ENCODE data around the gene SEC24D. TPM values are rescaled to one million over a fixed set of nuclear protein-coding genes. Genes with fewer than 3 reads are reported as not detected.

The SEC24D gene
- total and polyA plus RNA-seq, 9 of the 15 experiments (the other 6 are each of a cell fraction or from before 2014, with no cell fraction given) = 7.1 to 22.5 (median 11.3) TPM

DNA sequence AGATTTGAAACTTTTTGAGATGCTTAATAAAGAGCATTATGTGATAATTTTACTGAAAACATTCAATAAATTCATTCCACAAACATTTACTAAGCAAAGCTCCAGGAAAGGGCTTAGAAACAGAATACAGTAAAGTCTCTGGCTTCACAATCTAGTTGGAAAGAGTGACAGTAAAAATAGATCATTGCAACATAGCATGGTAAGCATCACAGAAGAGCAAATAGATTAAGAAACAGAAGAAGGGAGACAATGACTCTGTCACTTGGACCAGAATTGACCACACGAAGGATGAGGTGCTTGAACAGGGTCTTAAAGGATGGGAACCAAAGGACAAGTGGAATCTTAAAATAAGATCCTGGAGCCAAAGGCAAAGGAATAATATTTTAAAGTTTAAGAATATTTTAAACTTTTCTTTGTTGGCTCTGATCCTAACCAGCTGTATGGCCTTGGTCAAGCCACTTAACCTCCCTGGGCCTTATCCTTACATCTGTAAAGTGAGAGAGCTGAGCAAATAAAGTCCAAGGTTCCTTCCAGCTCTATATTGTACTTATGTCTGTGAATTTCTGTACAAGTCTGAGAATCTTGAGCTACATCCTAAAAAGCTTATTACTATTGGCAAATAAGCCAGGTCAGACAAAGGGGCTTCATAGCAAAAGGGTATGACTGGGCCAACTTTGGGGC is 33.9 kb downstream of the SEC24D start:
- CTCF ChIA-PET (ENCODE audit: low intra/inter-chr PET ratio) = no interaction called here

DNA sequence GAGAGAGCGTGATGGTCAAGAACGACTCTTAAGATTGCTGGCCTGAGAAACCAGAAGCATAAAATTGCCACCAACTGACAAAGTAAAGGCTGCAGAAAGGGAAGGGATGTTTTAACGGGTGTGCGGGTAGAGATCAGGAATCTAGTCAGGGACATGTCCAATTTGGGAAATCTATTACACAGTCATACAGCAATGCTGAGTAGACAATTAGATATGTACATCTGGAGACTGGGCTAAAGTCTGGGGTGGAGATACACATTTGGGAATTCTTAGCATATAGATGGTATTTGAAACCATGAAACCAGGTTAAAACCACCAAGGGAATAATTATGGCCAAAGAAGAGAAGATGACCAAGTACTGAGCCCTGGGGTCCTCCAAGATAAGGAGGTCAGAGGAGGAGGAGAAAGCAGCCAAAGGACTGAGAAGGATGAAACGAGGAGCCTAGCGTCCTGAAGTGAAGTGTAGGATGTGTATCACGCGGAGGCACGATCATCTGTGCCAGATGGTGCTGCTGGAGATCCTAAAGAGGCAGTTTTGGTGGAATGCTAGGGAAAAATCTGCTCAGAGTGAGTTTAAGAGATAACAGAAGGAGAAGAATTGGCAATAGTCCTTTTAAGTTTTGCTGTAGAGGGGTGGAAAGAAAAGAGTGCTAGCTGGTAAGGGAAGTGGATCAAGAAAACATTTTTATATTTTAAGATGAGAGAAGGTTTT is 36.5 kb downstream of the SEC24D start:
- Histone ChIP-seq H3K79me2 (ENCODE audit: control insufficient read depth, insufficient read depth, low read length) (no peaks in the 10 kb centered on the region), H2AFZ (ENCODE audit: low read depth, low read length) (no peak overlapping the region), H3K4me1 (replicated peaks in 1 of 2; ENCODE audit: control insufficient read depth in 2 of 2, insufficient read depth in 2 of 2, low read length in 2 of 2) (no peaks in the 10 kb centered on the region), H3K9me1 (ENCODE audit: control insufficient read depth, insufficient read depth, low read length) (no peaks in the 10 kb centered on the region), H3K9ac (ENCODE audit: insufficient read depth in 1 of 2, low read depth in 2 of 2, low read length in 2 of 2) (no peak overlapping the region), H3K9me3 (replicated peaks; ENCODE audit: control insufficient read depth, insufficient read depth, low read depth, low read length) (no peaks in the 10 kb centered on the region), H3K4me3 (no peak overlapping the region), H3K4me2 (ENCODE audit: insufficient read depth, low read length) (no peak overlapping the region), H3K27ac (ENCODE audit: extremely low read depth, low read depth, low read length) (no peak overlapping the region), H4K20me1 (replicated peaks; ENCODE audit: control insufficient read depth, insufficient read depth, low read length) (no peaks in the 10 kb centered on the region; the same call in 1 of the 2 replicates), H3K36me3 (ENCODE audit: control insufficient read depth, insufficient read depth, low read length) (peaks cover 44% of the 10 kb centered on the region), H3K27me3 (ENCODE audit: control insufficient read depth in 2 of 2, insufficient read depth in 2 of 2, low read length in 2 of 2) (no peaks in the 10 kb centered on the region)
- FAIRE-seq = no peak
- in situ Hi-C loops (cut with MboI) (no loop called here), intact Hi-C loops (cut with micrococcal nuclease) (no loop called here)
- no peak for DNase-seq (ENCODE audit: extremely low read depth in 1 of 4, low spot score in 3 of 4)
- 73% methylated on average over 9 of the region's 9 CpGs for WGBS (ENCODE audit: insufficient coverage, low coverage, missing lambda C conversion rate)
- no TSS peak for BruUV-seq (replicated peaks)
- CTCF ChIA-PET (ENCODE audit: low intra/inter-chr PET ratio) = no interaction called here
- ATAC-seq = no peak
- POLR2A ChIA-PET = interaction anchor here (0.6 kb wide), 1 partner anchor 107 kb away, joined by 3 read pairs; no protein-coding TSS in a partner anchor
- TF ChIP-seq C11orf30 (IDR thresholded peaks at IDR 0.05; ENCODE audit: low read depth) (peak; percentile 14; the same call in 1 of the 2 replicates), ZNF316 (IDR thresholded peaks at IDR 0.05) (peak; percentile 53; the same call in 1 of the 2 replicates)
- TF ChIP-seq, protein P1, sequence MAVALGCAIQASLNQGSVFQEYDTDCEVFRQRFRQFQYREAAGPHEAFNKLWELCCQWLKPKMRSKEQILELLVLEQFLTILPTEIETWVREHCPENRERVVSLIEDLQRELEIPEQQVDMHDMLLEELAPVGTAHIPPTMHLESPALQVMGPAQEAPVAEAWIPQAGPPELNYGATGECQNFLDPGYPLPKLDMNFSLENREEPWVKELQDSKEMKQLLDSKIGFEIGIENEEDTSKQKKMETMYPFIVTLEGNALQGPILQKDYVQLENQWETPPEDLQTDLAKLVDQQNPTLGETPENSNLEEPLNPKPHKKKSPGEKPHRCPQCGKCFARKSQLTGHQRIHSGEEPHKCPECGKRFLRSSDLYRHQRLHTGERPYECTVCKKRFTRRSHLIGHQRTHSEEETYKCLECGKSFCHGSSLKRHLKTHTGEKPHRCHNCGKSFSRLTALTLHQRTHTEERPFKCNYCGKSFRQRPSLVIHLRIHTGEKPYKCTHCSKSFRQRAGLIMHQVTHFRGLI (CRISPR knock-in tag; IDR thresholded peaks at IDR 0.05) = no peak

More for the DNA sequence above, 33.9 kb downstream of the SEC24D start:
- FAIRE-seq (no peak), DNase-seq (ENCODE audit: extremely low read depth in 1 of 4, low spot score in 3 of 4) (no peak), ATAC-seq (no peak)
- in situ Hi-C loops (cut with MboI) = no loop called here
- Histone ChIP-seq H3K9ac (ENCODE audit: insufficient read depth in 1 of 2, low read depth in 2 of 2, low read length in 2 of 2) (no peak overlapping the region), H3K27ac (ENCODE audit: extremely low read depth, low read depth, low read length) (no peak overlapping the region), H3K9me1 (ENCODE audit: control insufficient read depth, insufficient read depth, low read length) (no peaks in the 10 kb centered on the region), H4K20me1 (replicated peaks; ENCODE audit: control insufficient read depth, insufficient read depth, low read length) (no peaks in the 10 kb centered on the region), H3K36me3 (ENCODE audit: control insufficient read depth, insufficient read depth, low read length) (peaks cover 41% of the 10 kb centered on the region), H3K4me3 (no peak overlapping the region), H3K9me3 (replicated peaks; ENCODE audit: control insufficient read depth, insufficient read depth, low read depth, low read length) (no peaks in the 10 kb centered on the region), H3K4me2 (ENCODE audit: insufficient read depth, low read length) (no peak overlapping the region), H2AFZ (ENCODE audit: low read depth, low read length) (no peak overlapping the region), H3K4me1 (replicated peaks in 1 of 2; ENCODE audit: control insufficient read depth in 2 of 2, insufficient read depth in 2 of 2, low read length in 2 of 2) (no peaks in the 10 kb centered on the region), H3K79me2 (ENCODE audit: control insufficient read depth, insufficient read depth, low read length) (no peaks in the 10 kb centered on the region), H3K27me3 (ENCODE audit: control insufficient read depth in 2 of 2, insufficient read depth in 2 of 2, low read length in 2 of 2) (no peaks in the 10 kb centered on the region)
- intact Hi-C loops (cut with micrococcal nuclease) = no loop called here
- POLR2A ChIA-PET = interaction anchor here (0.7 to 1.2 kb wide), 3 partner anchors 8 to 121 kb away, joined by 3 to 4 read pairs (median 3); no protein-coding TSS in a partner anchor
- WGBS (ENCODE audit: insufficient coverage, low coverage, missing lambda C conversion rate) = 44% methylated on average over 1 of the region's 1 CpG
- BruUV-seq (replicated peaks) = no TSS peak
- TF ChIP-seq CEBPB (tag; IDR thresholded peaks at IDR 0.05) (0 out of 2 replicates have a peak, but pooled peaks have one; percentile 8), SLC30A9 (CRISPR knock-in tag; IDR thresholded peaks at IDR 0.05) (no peak)
